ENCODE results near the gene AVP. TPM values are rescaled to one million over a fixed set of nuclear protein-coding genes. Genes with fewer than 3 reads are reported as not detected.
"Not testable (repeated sequence)": the region's sequence is repeated elsewhere in the genome, so short reads cannot be mapped to it uniquely, and the experiment has no call there.

Gene AVP
- total RNA-seq, 1 experiment from 2014 or later, result not detected

- DNase-seq (ENCODE audit: low spot score), result no peak
Measured at GRCh38 chr20:3082955-3083952, 1.3 kb downstream of the AVP start.

GRCh38 chr20:3082306-3082951 is 2.1 kb downstream of the AVP start:
- no peak for DNase-seq (ENCODE audit: low spot score)

- DNase-seq (ENCODE audit: low spot score), result no peak
Measured at GRCh38 chr20:3081641-3082040, 2.9 kb downstream of the AVP start.

- peak; percentile 24 for DNase-seq (ENCODE audit: low spot score)
Measured at GRCh38 chr20:3080939-3081388, 3.6 kb downstream of the AVP start.

GRCh38 chr20:3077618-3078134 is 6.8 kb downstream of the AVP start:
- DNase-seq (ENCODE audit: low spot score), result no peak

- DNase-seq (ENCODE audit: low spot score), result not testable (repeated sequence)
Measured at GRCh38 chr20:3075315-3075714, 9.2 kb downstream of the AVP start.

- DNase-seq (ENCODE audit: low spot score), result no peak
Measured at GRCh38 chr20:3074812-3075211, 9.7 kb downstream of the AVP start.

GRCh38 chr20:3073251-3073643 is 11.3 kb downstream of the AVP start:
- DNase-seq (ENCODE audit: low spot score), result not testable (repeated sequence)

GRCh38 chr20:3072530-3073250 is 11.8 kb downstream of the AVP start:
- no peak for DNase-seq (ENCODE audit: low spot score)

GRCh38 chr20:3071610-3072529 is 12.7 kb downstream of the AVP start, which contains the start of gene OXT:
OXT (plus strand) TSS chr20:3071620; CDS start chr20:3071656, 36 bp downstream.
- no peak for DNase-seq (ENCODE audit: low spot score)

- DNase-seq (ENCODE audit: low spot score), result no peak
Measured at GRCh38 chr20:3071266-3071609, 13.3 kb downstream of the AVP start.

GRCh38 chr20:3070725-3071124 is 13.8 kb downstream of the AVP start:
- DNase-seq (ENCODE audit: low spot score), result no peak

- DNase-seq (ENCODE audit: low spot score), result no peak
Measured at GRCh38 chr20:3068986-3069900, 15.3 kb downstream of the AVP start.

GRCh38 chr20:3068075-3068474 is 16.4 kb downstream of the AVP start:
- DNase-seq (ENCODE audit: low spot score), result no peak

GRCh38 chr20:3067139-3068014 is 17.1 kb downstream of the AVP start:
- no peak for DNase-seq (ENCODE audit: low spot score)

GRCh38 chr20:3064119-3064518 is 20.4 kb downstream of the AVP start:
- DNase-seq (ENCODE audit: low spot score), result not testable (repeated sequence)

GRCh38 chr20:3059489-3059888 is 25.0 kb downstream of the AVP start:
- no peak for DNase-seq (ENCODE audit: low spot score)

GRCh38 chr20:3051385-3052019 is 33.0 kb downstream of the AVP start:
- no peak for DNase-seq (ENCODE audit: low spot score)
